GM23338 (cell line): ENCODE results near the gene WDR27. TPM values are rescaled to one million over a fixed set of nuclear protein-coding genes. Genes with fewer than 3 reads are reported as not detected.
A peak's percentile ranks its signal among the peaks of the same experiment; 100 is the strongest.

Experiments
- ATAC-seq: fragments of 200-7000 bp; cut with Tn5 transposase; 3 replicates; pipeline ENCODE4 v1.9.1; 2020
- DNase-seq: peaks from one replicate; pipeline ENCODE4 v3.0.0-alpha.2; 2015; ENCODE audit warnings: low spot score
- H2AFZ ChIP-seq: fragments of 200-600 bp; sonication (generic); 2 replicates; pipeline ENCODE4 v1.8.0; 2016; ENCODE audit warnings: antibody characterized with exemption, mild to moderate bottlenecking, moderate library complexity
- H3F3A ChIP-seq: fragments of 200-600 bp; sonication (generic); replicated peaks from 2 replicates; pipeline ENCODE4 v1.8.0; 2017; ENCODE audit warnings: antibody characterized with exemption, mixed run types, low read depth
- H3K27ac ChIP-seq: fragments of 200-600 bp; sonication (generic); 2 replicates; pipeline ENCODE4 v1.6.1; 2016; ENCODE audit warnings: low read depth
- H3K27me3 ChIP-seq: fragments of 200-600 bp; sonication (generic); 2 replicates; pipeline ENCODE4 v1.8.0; 2016; ENCODE audit warnings: mild to moderate bottlenecking, mixed run types, moderate library complexity; ENCODE audit not compliant: insufficient read depth
- H3K36me3 ChIP-seq: fragments of 200-600 bp; sonication (generic); 2 replicates; pipeline ENCODE4 v1.8.0; 2016; ENCODE audit warnings: mild to moderate bottlenecking; ENCODE audit not compliant: insufficient read depth
- H3K4me1 ChIP-seq: fragments of 200-600 bp; sonication (generic); 2 replicates; pipeline ENCODE4 v1.8.0; 2016; ENCODE audit warnings: mild to moderate bottlenecking, moderate library complexity; ENCODE audit not compliant: insufficient read depth
- H3K4me2 ChIP-seq: fragments of 200-600 bp; sonication (generic); 2 replicates; pipeline ENCODE4 v1.7.1; 2017; ENCODE audit warnings: mixed run types
- H3K4me3 ChIP-seq: fragments of 200-600 bp; sonication (generic); 2 replicates; pipeline ENCODE4 v1.6.1; 2016; ENCODE audit warnings: mixed run types
- H3K79me2 ChIP-seq: fragments of 200-600 bp; sonication (generic); replicated peaks from 2 replicates; pipeline ENCODE4 v1.8.0; 2017; ENCODE audit warnings: mild to moderate bottlenecking; ENCODE audit not compliant: insufficient read depth
- H3K9me2 ChIP-seq: fragments of 200-600 bp; sonication (generic); 2 replicates; pipeline ENCODE4 v1.8.0; 2017; ENCODE audit not compliant: insufficient read depth
- H4K20me1 ChIP-seq: fragments of 200-600 bp; sonication (generic); replicated peaks from 2 replicates; pipeline ENCODE4 v1.8.0; 2017; ENCODE audit warnings: mild to moderate bottlenecking; ENCODE audit not compliant: insufficient read depth
- H3K27ac Mint-ChIP-seq: 2 replicates; pipeline ENCODE4 v1.8.0; 2020; ENCODE audit warnings: inconsistent platforms, mild to moderate bottlenecking, moderate library complexity, mixed read lengths
- H3K27me3 Mint-ChIP-seq: 3 replicates; pipeline ENCODE4 v1.8.0; 2022; ENCODE audit warnings: low read depth, mild to moderate bottlenecking, moderate library complexity, mixed read lengths, inconsistent platforms; ENCODE audit not compliant: insufficient read depth, poor library complexity
- H3K36me3 Mint-ChIP-seq: 3 replicates; pipeline ENCODE4 v1.8.0; 2021; ENCODE audit warnings: low read depth, mild to moderate bottlenecking, inconsistent platforms, moderate library complexity, mixed read lengths
- H3K4me1 Mint-ChIP-seq: 3 replicates; pipeline ENCODE4 v1.8.0; 2020; ENCODE audit warnings: mild to moderate bottlenecking, inconsistent platforms, mixed read lengths
- H3K4me3 Mint-ChIP-seq: 3 replicates; pipeline ENCODE4 v1.8.0; 2021; ENCODE audit warnings: moderate library complexity, mild to moderate bottlenecking, inconsistent platforms, mixed read lengths
- H3K9me3 Mint-ChIP-seq: 3 replicates; pipeline ENCODE4 v1.8.0; 2020; ENCODE audit warnings: moderate library complexity, mild to moderate bottlenecking, inconsistent platforms, mixed read lengths
- CREB1 ChIP-seq: fragments of 250-450 bp; sonication (Bioruptor Pico); IDR thresholded peaks from 2 replicates; pipeline ENCODE4 v1.5.0; 2020; ENCODE audit warnings: low read depth, mild to moderate bottlenecking, moderate library complexity
- CTCF ChIP-seq, 2 experiments: fragments of 200-600 bp in 1 of 2; sonication (generic) in 1 of 2; conservative IDR thresholded peaks; 2 replicates each; pipeline versions ENCODE4 v1.5.1 to v1.6.1; 2016 to 2017; ENCODE audit warnings: antibody characterized with exemption in 2 of 2, low read depth in 2 of 2, mild to moderate bottlenecking in 2 of 2, moderate library complexity in 1 of 2
- ETS1 ChIP-seq: IDR thresholded peaks from 2 replicates; pipeline ENCODE4 v1.6.1; 2016; ENCODE audit warnings: antibody characterized with exemption
- EZH2 ChIP-seq: fragments of 200-600 bp; sonication (generic); IDR thresholded peaks from one replicate; pipeline ENCODE4 v1.8.0; 2017; ENCODE audit warnings: antibody characterized with exemption, mild to moderate bottlenecking, low read depth; ENCODE audit not compliant: unreplicated experiment
- EZH2phosphoT487 ChIP-seq: fragments of 200-600 bp; sonication (generic); IDR thresholded peaks from one replicate; pipeline ENCODE4 v1.8.1; 2018; ENCODE audit warnings: antibody characterized with exemption; ENCODE audit not compliant: unreplicated experiment
- JUNB ChIP-seq: IDR thresholded peaks from one replicate; pipeline ENCODE4 v1.6.1; 2016; ENCODE audit warnings: antibody characterized with exemption; ENCODE audit not compliant: unreplicated experiment
- NANOG ChIP-seq: IDR thresholded peaks from 2 replicates; pipeline ENCODE4 v1.6.1; 2016; ENCODE audit warnings: antibody characterized with exemption, borderline replicate concordance
- POLR2AphosphoS5 ChIP-seq: IDR thresholded peaks from 2 replicates; pipeline ENCODE4 v1.6.1; 2016; ENCODE audit warnings: antibody characterized with exemption, low read depth
- REST ChIP-seq: IDR thresholded peaks from one replicate; pipeline ENCODE4 v1.6.1; 2018; ENCODE audit warnings: antibody characterized with exemption; ENCODE audit not compliant: unreplicated experiment
- STAT1 ChIP-seq: IDR thresholded peaks from one replicate; pipeline ENCODE4 v1.6.1; 2016; ENCODE audit warnings: antibody characterized with exemption; ENCODE audit not compliant: unreplicated experiment
- ZNF114 ChIP-seq: fragments of 250-450 bp; sonication (Bioruptor Pico); IDR thresholded peaks from 2 replicates; pipeline ENCODE4 v1.5.0; 2020; ENCODE audit warnings: mild to moderate bottlenecking, moderate library complexity
- ZNF331 ChIP-seq: fragments of 250-450 bp; sonication (Bioruptor Pico); IDR thresholded peaks from 2 replicates; pipeline ENCODE4 v1.5.0; 2020; ENCODE audit warnings: low read depth, mild to moderate bottlenecking, moderate library complexity
- ZNF462 ChIP-seq: fragments of 250-450 bp; sonication (Bioruptor Pico); IDR thresholded peaks from 2 replicates; pipeline ENCODE4 v1.5.0; 2020; ENCODE audit warnings: mild to moderate bottlenecking, moderate library complexity
- polyA plus RNA-seq: library from polyadenylated mRNA; unstranded; fragments of >200 nt; fragmentation: Nextera tagmentation; extraction: Ambion mirVana; gene quantifications from 2 replicates; pipeline ENCODE4 v1.2.1, GENCODE V29; 2016
- total RNA-seq: library from RNA; depleted of rRNA; stranded (reverse); fragments of >200 nt; shearing (Covaris generic); gene quantifications from 2 replicates; pipeline ENCODE4 v1.2.3, GENCODE V29; 2014

Gene WDR27
- total and polyA plus RNA-seq, 2 experiments from 2014 or later, result 55.3 to 80.4 TPM

GRCh38 chr6:169555971-169556617 lies 145.7 kb downstream of the WDR27 start:
- no peaks in the 10 kb centered on the region for H3F3A ChIP-seq
- no peak overlapping the region for H3K27ac ChIP-seq
- no peaks in the 10 kb centered on the region for H4K20me1 ChIP-seq
- no peaks in the 10 kb centered on the region; the same call in 1 of the 2 replicates for H3K79me2 ChIP-seq
- Mint-ChIP-seq H3K27ac (no peak overlapping the region), H3K4me1 (peaks cover 9% of the 10 kb centered on the region), H3K27me3 (no peaks in the 10 kb centered on the region), H3K9me3 (peaks cover 2% of the 10 kb centered on the region; the same call in 1 of the 3 replicates), H3K36me3 (peaks cover 19% of the 10 kb centered on the region), H3K4me3 (no peak overlapping the region)
- DNase-seq (no peak), ATAC-seq (no peak; the same call in 2 of the 3 replicates)
- no peaks in the 10 kb centered on the region for H3K27me3 ChIP-seq
- H3K4me3 ChIP-seq, result no peak overlapping the region
- peaks cover 10% of the 10 kb centered on the region; the same call in 1 of the 2 replicates for H3K4me1 ChIP-seq
- no peak overlapping the region for H2AFZ ChIP-seq
- no peaks in the 10 kb centered on the region for H3K9me2 ChIP-seq
- no peaks in the 10 kb centered on the region; the same call in 1 of the 2 replicates for H3K36me3 ChIP-seq
- H3K4me2 ChIP-seq, result 0 out of 2 replicates have a peak overlapping the region, but pooled peaks have one; percentile 20
- no peak for TF ChIP-seq EZH2phosphoT487
- TF ChIP-seq JUNB, result no peak
- no peak for TF ChIP-seq ZNF462 (CRISPR knock-in tag)
- TF ChIP-seq CREB1 (CRISPR knock-in tag), result no peak
- TF ChIP-seq ZNF114 (CRISPR knock-in tag), result no peak
- no peak for TF ChIP-seq REST
- no peak for TF ChIP-seq CTCF (conservative IDR thresholded peaks at IDR 0.05; ENCODE audit: low read depth in 2 of 2)
- TF ChIP-seq STAT1, result no peak
- TF ChIP-seq POLR2AphosphoS5, result no peak
- TF ChIP-seq ETS1, result no peak
- no peak for TF ChIP-seq ZNF331
- no peak for TF ChIP-seq NANOG
- TF ChIP-seq EZH2, result no peak
